Endothelial cell of umbilical vein (primary cell): Measurements from ENCODE around the gene TOR4A. TPM values are rescaled to one million over a fixed set of nuclear protein-coding genes. Genes with fewer than 3 reads are reported as not detected.

ENCODE experiments used
- BruUV-seq: library from RNA; stranded (reverse); fragments of 400-500 nt; replicated peaks from 2 replicates; lab custom pipeline; 2021; lab: Mats Ljungman, UMichigan
- CTCF ChIA-PET: fragments of 300-600, 350-600 bp; sonication (Branson Sonifier 250); formaldehyde crosslinking; loops from one replicate; lab custom pipeline; 2021; ENCODE audit warnings: antibody characterized with exemption, inconsistent platforms; lab: Charles Lee
- POLR2A ChIA-PET: fragments of 300-600, 350-600 bp; sonication (Branson Sonifier 250); formaldehyde crosslinking; loops from one replicate; lab custom pipeline; 2021; ENCODE audit warnings: antibody characterized with exemption, inconsistent platforms; lab: Charles Lee
- DNase-seq: peaks from one replicate; pipeline ENCODE4 v3.0.0-alpha.2; 2011; ENCODE audit warnings: low read depth, low spot score
- FAIRE-seq: peaks from 2 replicates; lab custom pipeline; 2011; peaks lifted over from hg19 to GRCh38; lab: Jason Lieb, UNC
- H2AFZ ChIP-seq: 2 replicates; pipeline ENCODE4 v1.6.0; 2012; ENCODE audit warnings: low read depth, low read length, control low read depth, inconsistent platforms
- H3K27ac ChIP-seq: 2 replicates; pipeline ENCODE4 v1.5.1; 2011; ENCODE audit warnings: low read depth, mild to moderate bottlenecking, control low read depth, low read length, moderate library complexity; ENCODE audit not compliant: insufficient read depth
- H3K27me3 ChIP-seq, 2 experiments: 2 replicates each; pipeline versions ENCODE4 v1.6.0 to v1.6.1; 2011; ENCODE audit warnings: low read length in 2 of 2, mixed read lengths in 1 of 2; ENCODE audit not compliant: control insufficient read depth in 2 of 2, insufficient read depth in 2 of 2
- H3K36me3 ChIP-seq, 2 experiments: 2 replicates in 1 of 2; 3 replicates in 1 of 2; pipeline ENCODE4 v1.5.1; 2011; ENCODE audit warnings: low read length in 2 of 2, mild to moderate bottlenecking in 1 of 2, moderate library complexity in 1 of 2; ENCODE audit not compliant: control insufficient read depth in 2 of 2, insufficient read depth in 2 of 2; ENCODE audit errors: extremely low read depth in 1 of 2
- H3K4me1 ChIP-seq: 3 replicates; pipeline ENCODE4 v1.5.1; 2011; ENCODE audit warnings: mild to moderate bottlenecking, low read length; ENCODE audit not compliant: control insufficient read depth, insufficient read depth; ENCODE audit errors: extremely low read depth
- H3K4me2 ChIP-seq: 2 replicates; pipeline ENCODE4 v1.6.1; 2011; ENCODE audit warnings: low read length, control low read depth, mixed read lengths; ENCODE audit not compliant: insufficient read depth
- H3K4me3 ChIP-seq, 3 experiments: fragments of 200-600 bp in 1 of 3; sonication (generic), shearing (Covaris generic) in 1 of 3; replicated peaks in 1 of 3; 2 replicates each; pipeline ENCODE4 v1.5.1; 2011 to 2016; ENCODE audit warnings: control low read depth in 3 of 3, low read length in 3 of 3, mild to moderate bottlenecking in 2 of 3, inconsistent platforms in 1 of 3, low read depth in 1 of 3, moderate library complexity in 1 of 3; ENCODE audit not compliant: insufficient read depth in 1 of 3
- H3K79me2 ChIP-seq: 2 replicates; pipeline ENCODE4 v1.6.0; 2012; ENCODE audit warnings: low read length, inconsistent platforms; ENCODE audit not compliant: control insufficient read depth, insufficient read depth
- H3K9ac ChIP-seq: replicated peaks from 2 replicates; pipeline ENCODE3; 2011; ENCODE audit warnings: low read length, control low read depth; ENCODE audit not compliant: insufficient read depth; ENCODE audit errors: extremely low read depth
- H3K9me1 ChIP-seq: replicated peaks from 3 replicates; pipeline ENCODE4 v1.6.0; 2011; ENCODE audit warnings: mild to moderate bottlenecking, low read length; ENCODE audit not compliant: control insufficient read depth, insufficient read depth; ENCODE audit errors: extremely low read depth
- H3K9me3 ChIP-seq: replicated peaks from 2 replicates; pipeline ENCODE4 v1.5.1; 2012; ENCODE audit warnings: low read length, inconsistent platforms; ENCODE audit not compliant: control insufficient read depth, insufficient read depth
- H4K20me1 ChIP-seq: replicated peaks from 2 replicates; pipeline ENCODE3; 2011; ENCODE audit warnings: mild to moderate bottlenecking, low read length; ENCODE audit not compliant: control insufficient read depth, insufficient read depth; ENCODE audit errors: extremely low read depth
- CTCF ChIP-seq, 2 donors: IDR thresholded peaks; 1 replicate in 1 of 2; 2 replicates in 1 of 2; pipeline ENCODE4 v1.5.1; 2011; ENCODE audit warnings: low read length in 2 of 2, mild to moderate bottlenecking in 2 of 2, moderate library complexity in 2 of 2, control low read depth in 1 of 2, inconsistent platforms in 1 of 2, low read depth in 1 of 2; ENCODE audit not compliant: insufficient read depth in 1 of 2; ENCODE audit errors: extremely low read depth in 1 of 2
- EZH2 ChIP-seq: IDR thresholded peaks from 2 replicates; pipeline ENCODE4 v1.6.1; 2012; ENCODE audit warnings: borderline replicate concordance, low read depth, mild to moderate bottlenecking, moderate library complexity, low read length, inconsistent platforms; ENCODE audit not compliant: severe bottlenecking
- FOS ChIP-seq: IDR thresholded peaks from 2 replicates; pipeline ENCODE4 v1.6.1; 2011; ENCODE audit warnings: mild to moderate bottlenecking, low read length, moderate library complexity, borderline replicate concordance; ENCODE audit not compliant: insufficient read depth
- GATA2 ChIP-seq: IDR thresholded peaks from 2 replicates; pipeline ENCODE4 v1.7.0; 2011; ENCODE audit warnings: low read depth, mild to moderate bottlenecking, moderate library complexity, mixed read lengths, low read length; ENCODE audit not compliant: insufficient read length, insufficient read depth
- JUN ChIP-seq: IDR thresholded peaks from 2 replicates; pipeline ENCODE4 v1.6.1; 2011; ENCODE audit warnings: borderline replicate concordance, low read depth; ENCODE audit not compliant: insufficient read length, insufficient read depth
- MAX ChIP-seq: IDR thresholded peaks from 2 replicates; pipeline ENCODE4 v1.6.1; 2011; ENCODE audit not compliant: insufficient read depth, insufficient read length
- MYC ChIP-seq: IDR thresholded peaks from one replicate; pipeline ENCODE4 v1.6.1; 2011; ENCODE audit warnings: mild to moderate bottlenecking, low read depth, low read length
- POLR2A ChIP-seq: IDR thresholded peaks from 2 replicates; pipeline ENCODE4 v1.6.1; 2012; ENCODE audit warnings: low read depth, mild to moderate bottlenecking, control low read depth, low read length
- POLR2AphosphoS5 ChIP-seq: IDR thresholded peaks from 2 replicates; pipeline ENCODE4 v1.6.1; 2012; ENCODE audit warnings: low read depth, mild to moderate bottlenecking, control low read depth, low read length, moderate library complexity; ENCODE audit not compliant: insufficient read depth
- dilution Hi-C: fragments of 300-500 bp; cut with MboI; formaldehyde crosslinking; loops from one replicate; pipeline ENCODE4 v1.15.0; 2019; ENCODE audit warnings: low sequenced_read_pairs; ENCODE audit not compliant: extremely low pct_ligation_motif_present
- intact Hi-C: fragments of 100-400 bp; cut with micrococcal nuclease; formaldehyde crosslinking; loops from one replicate; pipeline ENCODE4 v1.10.0; 2022
- polyA plus RNA-seq, 4 experiments: library from polyadenylated mRNA; depleted of rRNA in 3 of 4; stranded (reverse) in 3 of 4; unstranded in 1 of 4; fragments of >200 nt; gene quantifications; 2 replicates each; pipeline versions ENCODE4 v1.2.1 to v1.2.3, GENCODE V29; 2011 to 2012; ENCODE audit warnings: missing spikeins in 1 of 4
- total RNA-seq: library from RNA; stranded (reverse); gene quantifications from 2 replicates; pipeline ENCODE4 v1.2.3, GENCODE V29; 2021

The TOR4A gene
- total and polyA plus RNA-seq, 2 donors (not counting 3 experiments of a cell fraction or from before 2014, with no cell fraction given) = 32.4 to 48.0 TPM

DNA sequence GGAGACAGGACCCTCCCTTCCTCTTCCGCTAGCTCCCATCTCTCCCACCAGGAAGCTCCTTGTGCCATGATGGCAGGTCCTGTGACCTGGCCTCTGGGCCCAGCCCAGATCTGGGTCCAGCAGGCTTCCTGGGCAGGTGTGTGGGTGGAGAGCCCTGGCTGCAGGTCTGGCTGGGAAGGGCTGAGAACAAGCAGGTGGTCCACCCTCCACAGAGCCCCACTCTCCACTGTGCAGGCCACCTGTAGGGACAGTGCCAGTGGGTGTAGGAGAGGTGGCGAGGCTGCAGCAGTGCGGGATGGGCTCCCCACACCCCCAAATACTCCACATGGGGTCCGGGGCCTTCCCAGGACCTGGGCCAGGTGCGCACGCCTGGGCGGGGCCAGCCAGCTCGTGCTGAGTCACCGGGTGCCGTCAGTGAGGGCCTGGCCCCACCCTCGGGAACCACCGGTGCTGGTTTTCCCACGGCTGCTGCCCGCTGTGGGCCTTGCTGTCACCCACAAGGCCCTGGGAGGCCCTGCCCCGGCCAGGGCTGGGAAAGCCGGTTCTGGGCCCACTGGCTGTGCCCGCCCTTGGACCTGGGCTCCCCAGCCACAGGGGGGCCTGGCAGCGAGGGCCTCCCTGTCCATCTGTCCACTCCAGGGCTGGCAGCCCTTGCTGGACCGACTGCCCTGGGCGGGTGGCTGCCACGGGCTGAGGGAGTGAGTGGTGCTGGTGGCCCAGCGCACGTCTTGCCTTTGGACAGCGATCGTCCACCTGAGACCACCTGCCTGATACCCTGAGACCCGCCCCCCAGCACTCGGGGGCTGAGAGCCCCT lies 33.9 kb downstream of the TOR4A start:
- Histone ChIP-seq H3K79me2 (no peaks in the 10 kb centered on the region), H3K27ac (no peak overlapping the region), H3K36me3 (no peaks in the 10 kb centered on the region), H3K9ac (no peak overlapping the region), H3K4me3 (no peak overlapping the region), H3K4me2 (no peak overlapping the region), H2AFZ (no peak overlapping the region), H3K27me3 (no peaks in the 10 kb centered on the region), H3K4me1 (peaks cover 10% of the 10 kb centered on the region), H4K20me1 (no peaks in the 10 kb centered on the region), H3K9me1 (no peaks in the 10 kb centered on the region), H3K9me3 (no peaks in the 10 kb centered on the region)
- dilution Hi-C loops = no loop called here
- ChIA-PET POLR2A (no interaction called here), CTCF (interaction anchor here (1.1 kb wide), 1 partner anchor 9 kb away, joined by 4 read pairs; the partner anchor contains the start of gene NRARP)
- intact Hi-C loops = no loop called here
- DNase-seq = no peak
- TF ChIP-seq MYC = no peak
- no peak for TF ChIP-seq CTCF (IDR thresholded peaks at IDR 0.05; ENCODE audit: extremely low read depth in 1 of 2, insufficient read depth in 1 of 2, low read depth in 1 of 2, low read length in 2 of 2)
- TF ChIP-seq FOS = no peak
- TF ChIP-seq EZH2 = no peak
- TF ChIP-seq GATA2 = no peak
- no peak for TF ChIP-seq POLR2A
- TF ChIP-seq MAX = no peak
- no peak for TF ChIP-seq JUN
- TF ChIP-seq POLR2AphosphoS5 = no peak
- no peak for FAIRE-seq
- BruUV-seq = no TSS peak
